Small intestine (tissue), 7 donors: ENCODE measurements around the gene GIT2. TPM values are rescaled to one million over a fixed set of nuclear protein-coding genes. Genes with fewer than 3 reads are reported as not detected.
"Not testable (repeated sequence)": the region's sequence is repeated elsewhere in the genome, so short reads cannot be mapped to it uniquely, and the experiment has no call there.

Experiments
- DNase-seq, 2 donors: peaks; one replicate each; pipeline versions ENCODE4 v3.0.0 to v3.0.0-alpha.2; 2013
- FAIRE-seq: peaks from 2 replicates; lab custom pipeline; 2012; peaks lifted over from hg19 to GRCh38; lab: Jason Lieb, UNC
- H3K27ac ChIP-seq, 3 donors: one replicate each; pipeline ENCODE4 v1.5.1; 2013; ENCODE audit warnings: low read length in 2 of 3, mild to moderate bottlenecking in 2 of 3, control low read depth in 1 of 3, inconsistent platforms in 1 of 3, low read depth in 1 of 3, moderate library complexity in 1 of 3
- H3K27me3 ChIP-seq, 3 donors: one replicate each; pipeline ENCODE4 v1.6.1; 2013; ENCODE audit warnings: low read length in 3 of 3, inconsistent platforms in 1 of 3; ENCODE audit not compliant: control insufficient read depth in 3 of 3, insufficient read depth in 3 of 3
- H3K36me3 ChIP-seq, 3 donors: one replicate each; pipeline ENCODE4 v1.6.1; 2013; ENCODE audit warnings: low read length in 3 of 3, inconsistent platforms in 1 of 3, low read depth in 1 of 3, mild to moderate bottlenecking in 1 of 3, moderate library complexity in 1 of 3; ENCODE audit not compliant: control insufficient read depth in 3 of 3, insufficient read depth in 2 of 3
- H3K4me1 ChIP-seq, 3 donors: one replicate each; pipeline ENCODE4 v1.6.1; 2013; ENCODE audit warnings: low read length in 2 of 3, inconsistent platforms in 1 of 3, low read depth in 1 of 3, mild to moderate bottlenecking in 1 of 3, moderate library complexity in 1 of 3; ENCODE audit not compliant: control insufficient read depth in 3 of 3, insufficient read depth in 2 of 3
- H3K4me3 ChIP-seq, 3 donors: one replicate each; pipeline ENCODE4 v1.5.1; 2013; ENCODE audit warnings: low read length in 3 of 3, control low read depth in 1 of 3, inconsistent platforms in 1 of 3, low read depth in 1 of 3, mild to moderate bottlenecking in 1 of 3, moderate library complexity in 1 of 3
- H3K9me3 ChIP-seq, 2 donors: one replicate each; pipeline ENCODE4 v1.6.1; 2013; ENCODE audit warnings: low read depth in 1 of 2, low read length in 1 of 2; ENCODE audit not compliant: control insufficient read depth in 2 of 2, insufficient read depth in 1 of 2
- WGBS, 3 donors: extraction: QIAGEN DNeasy Blood & Tissue Kit; methylation state at CpG; one replicate each; pipeline ENCODE4 v1.1.7; 2013; 5-methylcytosine and 5-hydroxymethylcytosine counted together
- polyA plus RNA-seq, 4 donors: library from polyadenylated mRNA; stranded (reverse) in 3 of 4; unstranded in 1 of 4; fragments of 200-250 nt in 3 of 4; fragments of 120-200 nt in 1 of 4; gene quantifications; one replicate each; pipeline versions ENCODE4 v1.2.1 to v1.2.3, GENCODE V29; 2013
- donor health status: healthy with polysubstance abuse.
- donor health status: control.
- donor health status: control.
- donor health status: Bipolar disorder and iron deficiency.
- donor health status: healthy.

GIT2 gene
- polyA plus RNA-seq, 4 donors, result 7.0 to 32.6 (median 9.0) TPM

DNA sequence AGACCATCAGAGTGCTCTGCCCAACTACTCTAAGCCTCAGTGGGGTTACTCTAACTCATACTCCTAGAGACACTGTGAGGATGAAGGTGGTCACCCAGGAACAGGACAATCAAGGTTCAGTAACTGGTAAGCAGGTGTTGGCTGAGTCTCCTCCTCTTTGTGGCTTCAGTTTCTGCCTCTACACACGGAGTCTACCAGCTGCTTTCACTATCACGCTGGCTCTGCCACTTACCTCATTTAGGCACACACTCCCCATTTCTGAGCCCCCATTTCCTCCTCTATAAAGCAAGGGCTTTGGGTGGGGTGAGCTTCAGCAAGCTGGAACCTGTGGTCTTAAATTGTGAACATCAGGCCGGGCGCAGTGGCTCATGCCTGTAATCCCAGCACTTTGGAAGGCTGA lies 103.4 kb downstream of the GIT2 start:
- no peak for FAIRE-seq
- H3K4me3 ChIP-seq, result no peak overlapping the region
- no peaks in the 10 kb centered on the region for H3K36me3 ChIP-seq
- peaks cover 0 to 7% (median 3%) of the 10 kb centered on the region in 3 donors for H3K4me1 ChIP-seq
- H3K27ac ChIP-seq, result no peak overlapping the region
- 34 to 53% (median 41%) methylated on average over 4 of the region's 4 CpGs for WGBS, 3 donors
- H3K27me3 ChIP-seq, result no peaks in the 10 kb centered on the region
- H3K9me3 ChIP-seq, result no peaks in the 10 kb centered on the region
- DNase-seq, result no peak

GRCh38 chr12:109892165-109892715 lies 103.9 kb downstream of the GIT2 start:
- no peak for DNase-seq
- FAIRE-seq, result no peak
- no peaks in the 10 kb centered on the region for H3K9me3 ChIP-seq
- no peaks in the 10 kb centered on the region for H3K27me3 ChIP-seq
- H3K36me3 ChIP-seq, result no peaks in the 10 kb centered on the region
- peaks cover 0 to 6% (median 3%) of the 10 kb centered on the region in 3 donors for H3K4me1 ChIP-seq
- no peak overlapping the region for H3K4me3 ChIP-seq
- WGBS, 3 donors, result 71 to 98% (median 81%) methylated on average over 1 of the region's 1 CpG
- no peak overlapping the region for H3K27ac ChIP-seq

DNA sequence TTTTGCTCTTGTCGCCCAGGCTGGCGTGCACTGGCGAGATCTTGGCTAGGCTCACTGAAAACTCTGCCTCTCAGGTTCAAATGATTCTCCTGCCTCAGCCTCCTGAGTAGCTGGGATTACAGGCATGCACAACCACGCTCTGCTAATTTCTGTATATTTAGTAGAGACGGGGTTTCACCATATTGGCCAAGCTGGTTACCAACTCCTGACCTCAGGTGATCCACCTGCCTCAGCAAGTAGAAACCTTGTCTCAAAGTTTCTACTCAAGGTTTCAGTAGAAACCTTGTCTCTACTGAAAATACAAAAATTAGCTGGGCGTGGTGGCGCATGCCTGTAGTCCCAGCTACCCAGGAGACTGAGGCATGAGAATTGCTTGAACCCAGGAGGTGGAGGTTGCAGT lies 104.4 kb downstream of the GIT2 start:
- H3K27me3 ChIP-seq, H3K36me3 ChIP-seq, DNase-seq, H3K4me3 ChIP-seq, FAIRE-seq, H3K4me1 ChIP-seq, H3K9me3 ChIP-seq, H3K27ac ChIP-seq: not testable (repeated sequence)
- WGBS, 3 donors, result 85 to 97% (median 95%) methylated on average over 7 of the region's 7 CpGs

DNA sequence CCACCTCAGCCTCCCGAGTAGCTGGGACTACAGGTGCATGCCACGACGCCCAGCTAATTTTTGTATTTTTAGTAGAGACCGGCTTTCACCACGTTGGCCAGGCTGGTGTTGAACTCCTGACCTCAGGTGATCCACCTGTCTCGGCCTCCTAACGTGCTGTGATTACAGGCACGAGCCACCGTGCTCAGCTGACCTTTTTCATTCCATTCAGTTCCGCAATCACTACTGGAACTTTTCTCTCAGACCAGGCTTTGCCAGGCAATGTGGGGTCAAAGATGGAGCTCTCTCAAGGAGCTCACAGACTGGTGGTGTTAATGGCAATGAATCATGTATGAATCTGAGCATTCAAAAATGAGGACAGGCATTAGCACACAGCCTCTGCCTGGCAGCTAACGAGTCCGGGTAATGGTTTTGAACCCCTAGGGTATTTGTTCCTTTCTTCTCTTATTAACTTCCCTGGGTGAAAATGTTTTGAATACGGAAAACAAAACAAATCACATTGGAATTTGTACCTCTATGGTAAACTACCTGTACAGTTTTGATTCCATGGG lies 105.5 kb downstream of the GIT2 start:
- no peak for FAIRE-seq
- DNase-seq, result peak in 1 of 2 donors; percentile 42
- H3K9me3 ChIP-seq, result no peaks in the 10 kb centered on the region
- H3K27me3 ChIP-seq, result no peaks in the 10 kb centered on the region
- peaks cover 0 to 3% (median 0%) of the 10 kb centered on the region in 3 donors for H3K4me1 ChIP-seq
- WGBS, 3 donors, result 59 to 78% (median 72%) methylated on average over 13 of the region's 13 CpGs
- H3K27ac ChIP-seq, result no peak overlapping the region
- H3K36me3 ChIP-seq, result no peaks in the 10 kb centered on the region
- no peak overlapping the region for H3K4me3 ChIP-seq

DNA sequence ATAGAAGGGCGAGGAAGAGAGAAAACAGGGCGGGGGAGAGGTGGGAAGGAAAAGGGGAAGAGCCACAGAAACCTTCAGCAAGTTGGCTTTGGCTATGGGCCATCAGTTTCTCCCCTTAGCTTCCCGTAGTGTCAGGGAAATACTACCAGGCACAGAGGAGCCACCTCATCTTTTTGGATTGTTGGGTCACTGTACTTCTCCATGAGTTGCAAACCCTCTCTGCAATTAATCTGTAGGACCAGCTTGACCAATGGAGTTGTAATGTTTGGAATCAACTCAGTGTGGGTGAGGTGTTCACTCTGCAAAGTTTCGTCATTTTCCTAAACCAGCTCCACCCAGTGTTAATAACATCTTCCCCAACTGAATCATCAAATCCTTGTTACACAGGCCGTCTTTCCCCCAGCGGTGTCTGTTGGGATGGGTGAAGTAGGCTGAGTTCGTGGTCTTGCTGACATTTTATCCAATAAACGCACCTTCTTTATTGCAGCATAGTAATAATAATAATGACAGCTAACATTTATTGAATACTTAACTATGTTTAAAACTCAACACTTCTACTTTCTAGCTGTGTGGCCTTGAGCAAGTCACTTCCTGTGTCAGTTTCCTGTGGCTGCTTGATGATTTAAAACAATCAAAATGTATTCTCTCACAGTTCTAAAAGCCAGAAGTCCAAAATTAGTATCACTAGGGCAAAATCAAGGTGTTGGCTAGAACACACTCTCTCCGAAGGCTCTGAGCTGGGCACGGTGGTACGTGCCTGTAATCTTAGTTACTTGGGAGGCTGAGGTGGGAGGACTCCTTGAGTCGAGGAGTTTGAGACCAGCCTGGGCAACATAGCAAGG lies 107.8 kb downstream of the GIT2 start:
- H3K4me3 ChIP-seq, result no peak overlapping the region
- no peak for DNase-seq
- H3K27ac ChIP-seq, result peak overlapping the region in 2 of 3 donors; percentile 50 to 52
- H3K36me3 ChIP-seq, result no peaks in the 10 kb centered on the region
- no peaks in the 10 kb centered on the region for H3K27me3 ChIP-seq
- H3K4me1 ChIP-seq, result peaks cover 0 to 6% (median 3%) of the 10 kb centered on the region in 3 donors
- no peaks in the 10 kb centered on the region for H3K9me3 ChIP-seq
- 59 to 65% (median 60%) methylated on average over 12 of the region's 12 CpGs for WGBS, 3 donors
- no peak for FAIRE-seq

DNA sequence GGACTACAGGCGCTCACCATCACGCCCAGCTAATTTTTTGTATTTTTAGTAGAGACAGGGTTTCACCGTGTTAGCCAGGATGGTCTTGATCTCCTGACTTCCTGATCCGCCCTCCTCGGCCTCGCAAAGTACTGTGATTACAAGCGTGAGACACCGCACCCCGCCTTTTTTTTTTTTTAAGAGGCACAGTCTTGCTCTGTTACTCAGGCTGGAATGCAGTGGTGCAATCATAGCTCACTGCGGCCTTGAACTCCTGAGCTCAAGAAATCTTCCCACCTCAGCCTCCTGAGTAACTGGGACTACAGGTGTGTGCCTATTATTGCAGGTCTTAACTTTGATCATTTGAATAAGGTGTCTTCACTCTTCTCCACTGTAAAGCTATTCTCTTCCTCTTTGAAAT lies 110.6 kb downstream of the GIT2 start:
- Histone ChIP-seq H3K4me3 (no peak overlapping the region), H3K9me3 (no peaks in the 10 kb centered on the region), H3K27me3 (no peaks in the 10 kb centered on the region), H3K4me1 (peaks cover 0 to 15% (median 3%) of the 10 kb centered on the region in 3 donors), H3K36me3 (no peaks in the 10 kb centered on the region), H3K27ac (no peak overlapping the region)
- no peak for FAIRE-seq
- 28 to 66% (median 53%) methylated on average over 10 of the region's 10 CpGs for whole genome bisulfite sequencing, 3 donors
- DNase-seq, result peak; percentile 79 to 82

DNA sequence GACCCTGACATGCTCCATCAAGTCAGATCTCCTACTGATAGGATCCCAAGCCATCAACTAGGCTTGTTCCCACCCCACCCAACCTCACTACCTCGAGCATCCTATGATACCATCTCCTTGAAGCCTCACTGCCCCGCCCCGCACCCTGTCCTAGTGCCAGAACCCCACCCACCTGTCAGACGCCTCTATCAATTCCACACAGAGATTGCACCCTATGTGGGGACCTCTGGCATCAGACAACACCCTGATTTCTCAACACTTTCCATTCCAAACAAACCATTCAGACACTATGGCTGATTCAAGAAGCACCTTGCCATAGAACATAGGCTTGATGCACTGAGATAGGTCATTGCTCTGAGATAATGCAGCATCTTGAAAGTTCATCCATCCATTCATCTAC lies 112.7 kb downstream of the GIT2 start:
- no peaks in the 10 kb centered on the region for H3K36me3 ChIP-seq
- H3K4me3 ChIP-seq, result no peak overlapping the region
- DNase-seq (peak; percentile 49 to 77), FAIRE-seq (no peak)
- peaks cover 0 to 25% (median 10%) of the 10 kb centered on the region in 3 donors for H3K4me1 ChIP-seq
- H3K9me3 ChIP-seq, result no peaks in the 10 kb centered on the region
- WGBS, 3 donors, result 16 to 52% (median 35%) methylated on average over 4 of the region's 4 CpGs
- H3K27me3 ChIP-seq, result no peaks in the 10 kb centered on the region
- no peak overlapping the region for H3K27ac ChIP-seq

DNA sequence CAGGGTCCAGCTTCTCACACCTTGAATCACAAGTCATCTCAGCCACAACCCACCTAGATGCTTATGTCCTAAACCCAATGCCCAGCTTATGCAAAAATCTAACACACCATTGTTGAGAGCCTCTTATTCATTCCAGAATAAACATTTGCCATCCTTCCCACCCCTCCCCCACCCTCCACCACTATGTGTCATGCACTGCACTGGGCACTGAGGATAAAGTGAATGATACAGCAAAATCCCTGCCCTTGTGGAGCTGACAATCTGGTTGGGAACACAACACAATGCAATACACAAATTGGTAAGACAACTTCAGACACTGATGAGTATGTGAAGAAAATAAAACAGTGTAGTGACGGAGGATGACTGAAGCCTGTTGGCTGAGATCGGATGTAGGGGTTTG lies 114.4 kb downstream of the GIT2 start:
- no peaks in the 10 kb centered on the region for H3K36me3 ChIP-seq
- no peaks in the 10 kb centered on the region for H3K9me3 ChIP-seq
- no peak overlapping the region for H3K27ac ChIP-seq
- no peak overlapping the region for H3K4me3 ChIP-seq
- H3K27me3 ChIP-seq, result no peaks in the 10 kb centered on the region
- WGBS, 3 donors, result 89 to 98% (median 93%) methylated on average over 2 of the region's 2 CpGs
- peaks cover 0 to 28% (median 10%) of the 10 kb centered on the region in 3 donors for H3K4me1 ChIP-seq
- FAIRE-seq (no peak), DNase-seq (no peak)
